Measurements from ENCODE around the gene MEAK7. TPM values are rescaled to one million over a fixed set of nuclear protein-coding genes. Genes with fewer than 3 reads are reported as not detected.

MEAK7 gene
- polyA plus RNA-seq, 1 experiment, result 22.8 TPM

GRCh38 chr16:84464116-84464515, 40.3 kb downstream of the MEAK7 start:
- H3K27ac ChIP-seq (ENCODE audit: low read depth, low read length), result no peak overlapping the region
- H3K4me3 ChIP-seq (ENCODE audit: low read depth, low read length), result no peak overlapping the region
- DNase-seq (ENCODE audit: low read depth, low spot score), result no peak
- no peaks in the 10 kb centered on the region for H3K27me3 ChIP-seq (ENCODE audit: control insufficient read depth, insufficient read depth, low read length)
- ChIA-PET POLR2A (no interaction called here), CTCF (interaction anchor here (0.8 kb wide), 1 partner anchor 14 kb away, joined by 3 read pairs; no protein-coding TSS in a partner anchor)
- TF ChIP-seq CTCF (IDR thresholded peaks at IDR 0.05; ENCODE audit: low read depth, low read length), result no peak
- H3K9me3 ChIP-seq (ENCODE audit: control insufficient read depth, insufficient read depth, low read length), result peaks cover 6% of the 10 kb centered on the region

- CTCF ChIA-PET, result no interaction called here
- peaks cover 13% of the 10 kb centered on the region for H3K9me3 ChIP-seq (ENCODE audit: control insufficient read depth, insufficient read depth, low read length)
- no peak for DNase-seq (ENCODE audit: low read depth, low spot score)
- H3K4me3 ChIP-seq (ENCODE audit: low read depth, low read length), result no peak overlapping the region
- POLR2A ChIA-PET, result no interaction called here
- no peak for TF ChIP-seq CTCF (IDR thresholded peaks at IDR 0.05; ENCODE audit: low read depth, low read length)
- no peaks in the 10 kb centered on the region for H3K27me3 ChIP-seq (ENCODE audit: control insufficient read depth, insufficient read depth, low read length)
- H3K27ac ChIP-seq (ENCODE audit: low read depth, low read length), result no peak overlapping the region
Measured at GRCh38 chr16:84463221-84463620, 41.2 kb downstream of the MEAK7 start.

DNA sequence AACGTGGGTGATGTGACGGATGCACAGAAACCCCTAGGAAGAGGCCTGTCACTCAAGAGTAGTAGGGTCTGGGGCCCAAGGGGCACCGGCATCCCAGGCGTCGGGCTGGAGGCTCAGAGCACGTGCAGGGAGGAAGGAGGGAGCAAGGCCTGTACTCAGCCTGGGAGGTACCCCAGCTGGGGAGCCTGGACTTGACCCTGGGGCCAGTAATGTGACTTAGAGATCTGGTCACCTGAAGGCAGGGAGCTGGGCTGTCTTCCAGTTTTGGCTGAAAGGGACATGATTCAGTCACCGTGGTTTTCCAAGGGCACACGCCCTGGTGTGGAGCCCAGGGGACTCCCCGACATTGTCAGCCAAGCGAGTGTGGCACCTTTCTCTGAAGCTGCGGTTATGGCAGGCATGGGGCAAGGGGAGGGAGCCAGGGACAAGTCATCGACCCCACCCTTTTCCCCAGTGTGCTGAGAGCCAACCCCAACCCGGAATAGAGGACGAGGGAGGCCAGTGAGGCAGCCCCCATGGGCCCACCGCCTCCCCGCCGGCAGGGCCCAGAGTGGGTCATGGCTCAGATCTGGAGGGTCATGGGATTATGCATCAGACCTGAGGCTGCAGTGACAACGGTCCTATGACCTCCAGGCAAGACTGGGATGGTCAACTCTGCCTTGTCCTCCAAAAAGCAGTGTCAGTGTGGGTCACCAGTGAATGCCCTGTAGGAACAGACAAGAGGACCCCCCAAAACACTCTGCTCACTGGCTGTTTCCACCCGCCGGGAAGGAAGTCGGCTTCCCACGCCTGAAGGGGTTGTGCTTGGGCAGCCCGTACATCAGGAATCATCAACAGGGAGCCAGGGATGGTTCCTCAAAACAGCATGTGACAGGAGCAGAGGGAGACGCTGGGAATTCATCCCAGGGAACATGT, 41.9 kb downstream of the MEAK7 start:
- TF ChIP-seq CTCF (IDR thresholded peaks at IDR 0.05; ENCODE audit: low read depth, low read length), result no peak
- Histone ChIP-seq H3K27ac (ENCODE audit: low read depth, low read length) (no peak overlapping the region), H3K9me3 (ENCODE audit: control insufficient read depth, insufficient read depth, low read length) (peaks cover 13% of the 10 kb centered on the region), H3K4me3 (ENCODE audit: low read depth, low read length) (no peak overlapping the region), H3K27me3 (ENCODE audit: control insufficient read depth, insufficient read depth, low read length) (no peaks in the 10 kb centered on the region)
- ChIA-PET CTCF (no interaction called here), POLR2A (no interaction called here)
- no peak for DNase-seq (ENCODE audit: low read depth, low spot score)

GRCh38 chr16:84461413-84462295, 42.8 kb downstream of the MEAK7 start:
- Histone ChIP-seq H3K9me3 (ENCODE audit: control insufficient read depth, insufficient read depth, low read length) (peaks cover 10% of the 10 kb centered on the region; the same call in 1 of the 2 replicates), H3K4me3 (ENCODE audit: low read depth, low read length) (no peak overlapping the region), H3K27ac (ENCODE audit: low read depth, low read length) (no peak overlapping the region), H3K27me3 (ENCODE audit: control insufficient read depth, insufficient read depth, low read length) (no peaks in the 10 kb centered on the region)
- no peak for DNase-seq (ENCODE audit: low read depth, low spot score)
- ChIA-PET CTCF (no interaction called here), POLR2A (interaction anchor here (0.7 kb wide), 1 partner anchor 424 kb away, joined by 5 read pairs; no protein-coding TSS in a partner anchor)
- no peak for TF ChIP-seq CTCF (IDR thresholded peaks at IDR 0.05; ENCODE audit: low read depth, low read length)
